Right cardiac atrium (tissue), 5 donors: ENCODE results near the gene ANKS1A. TPM values are rescaled to one million over a fixed set of nuclear protein-coding genes. Genes with fewer than 3 reads are reported as not detected.

Source experiments
- ATAC-seq, 2 donors: fragments of 200-7000 bp; cut with Tn5 transposase; one replicate each; pipeline versions ENCODE4 v1.8.0 to v1.9.1; 2020; ENCODE audit warnings: moderate library complexity in 2 of 2, mild to moderate bottlenecking in 1 of 2
- DNase-seq, 3 donors: peaks; one replicate each; pipeline ENCODE4 v3.0.0-alpha.2; 2020
- H3K27ac ChIP-seq: one replicate; pipeline ENCODE4 v1.5.1; 2013; ENCODE audit warnings: mild to moderate bottlenecking, low read length, control low read depth, moderate library complexity
- H3K27me3 ChIP-seq: one replicate; pipeline ENCODE4 v1.6.1; 2013; ENCODE audit not compliant: control insufficient read depth, insufficient read depth
- H3K4me1 ChIP-seq: one replicate; pipeline ENCODE4 v1.6.1; 2013; ENCODE audit warnings: low read length; ENCODE audit not compliant: control insufficient read depth, insufficient read depth
- H3K4me3 ChIP-seq: one replicate; pipeline ENCODE4 v1.5.1; 2013; ENCODE audit warnings: low read length, control low read depth
- H3K9me3 ChIP-seq: one replicate; pipeline ENCODE4 v1.6.1; 2013; ENCODE audit warnings: low read length; ENCODE audit not compliant: control insufficient read depth
- WGBS: extraction: QIAGEN DNeasy Blood & Tissue Kit; methylation state at CpG from one replicate; pipeline ENCODE4 v1.1.7; 2013; 5-methylcytosine and 5-hydroxymethylcytosine counted together
- intact Hi-C, 4 donors: fragments of 100-400 bp; cut with DNase I; formaldehyde crosslinking; loops; one replicate each; pipeline versions ENCODE4 v1.11.0 to v1.14.0; 2022 to 2023
- polyA plus RNA-seq: library from polyadenylated mRNA; stranded (reverse); fragments of 200-250 nt; gene quantifications from one replicate; pipeline ENCODE4 v1.2.3, GENCODE V29; 2013
- total RNA-seq, 4 donors: library from RNA; stranded (reverse); fragmentation: NEBNext Ultra II Directional; extraction: Animal tissue kit (Norgen Biotek cat#: 25700); gene quantifications; one replicate each; pipeline ENCODE4 v1.2.1, GENCODE V29; 2021
- donor health status: healthy with polysubstance abuse.
- donor health status: DM: no; HTN: yes; CAD: no.
- donor health status: DM: no; HTN: no; CAD: no.
- donor health status: DM: no; HTN: yes; CAD: no; lungs with severe emphysema.
- donor health status: DM: yes; HTN: yes; CAD: no.

Gene ANKS1A
- total and polyA plus RNA-seq, 5 donors, result 11.5 to 28.5 (median 27.1) TPM

DNA sequence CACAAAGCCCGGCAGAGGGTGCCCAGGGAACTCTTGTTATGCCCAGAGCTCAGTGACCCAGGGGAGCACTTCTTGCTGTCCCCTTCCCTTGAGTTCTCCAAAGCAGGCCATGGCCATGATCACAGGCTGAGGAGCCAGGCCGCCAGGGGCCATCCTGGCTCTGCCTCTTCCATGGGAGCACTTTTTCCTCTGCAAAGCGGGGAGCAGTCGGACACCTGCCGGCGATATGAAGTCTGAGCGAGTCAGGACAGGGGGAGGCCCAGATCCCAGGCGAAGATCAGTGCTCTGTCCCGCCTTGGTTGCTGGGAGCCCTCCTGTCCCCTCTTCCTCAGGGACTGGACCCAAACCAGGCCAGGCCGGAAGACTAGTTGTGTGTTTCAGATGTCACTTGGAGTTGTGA lies 184.2 kb downstream of the ANKS1A start:
- H3K4me1 ChIP-seq, result peaks cover 4% of the 10 kb centered on the region
- DNase-seq (peak in 2 of 3 donors; percentile 38 to 45), ATAC-seq (no peak)
- no peak overlapping the region for H3K4me3 ChIP-seq
- no peaks in the 10 kb centered on the region for H3K9me3 ChIP-seq
- no peaks in the 10 kb centered on the region for H3K27me3 ChIP-seq
- peak overlapping the region; percentile 8 for H3K27ac ChIP-seq
- 90% methylated on average over 10 of the region's 10 CpGs for WGBS
- intact Hi-C loops, result no loop called here

DNA sequence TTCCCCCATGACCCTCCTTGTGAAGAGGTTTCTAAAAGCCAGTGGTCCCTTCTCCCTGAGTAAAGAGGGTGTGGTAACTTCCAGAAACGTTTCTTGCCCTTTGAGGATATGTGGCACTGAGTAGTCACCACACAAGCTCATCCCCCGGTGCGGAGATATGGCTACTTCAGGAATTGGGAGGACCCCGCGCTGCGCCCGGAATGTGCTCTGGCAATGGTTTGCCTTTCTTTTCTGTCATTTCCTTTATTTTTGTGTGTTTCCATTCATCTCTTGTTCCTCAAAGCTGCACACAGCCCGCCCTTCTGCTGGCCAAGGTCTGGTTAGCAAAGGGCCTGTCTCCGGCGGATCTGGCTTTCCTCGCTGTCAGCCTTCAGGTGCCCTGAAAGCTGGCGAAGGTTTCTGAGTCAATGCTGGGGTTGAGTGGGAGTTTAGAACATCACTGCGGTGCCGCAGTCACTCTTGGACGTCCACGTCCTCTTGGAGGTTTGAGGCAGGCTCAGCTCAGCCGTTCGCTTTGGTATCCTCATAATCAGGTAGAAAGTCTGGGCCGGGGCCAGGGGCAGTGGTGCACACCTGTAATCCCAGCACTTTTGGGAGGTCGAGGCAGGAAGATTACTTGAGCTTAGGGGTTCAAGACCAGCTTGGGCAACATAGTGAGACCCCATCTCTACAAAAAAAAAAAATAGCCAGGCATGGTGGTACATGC lies 184.9 kb downstream of the ANKS1A start:
- Histone ChIP-seq H3K27me3 (no peaks in the 10 kb centered on the region), H3K27ac (no peak overlapping the region), H3K9me3 (no peaks in the 10 kb centered on the region), H3K4me3 (no peak overlapping the region), H3K4me1 (peaks cover 4% of the 10 kb centered on the region)
- intact Hi-C loops, result no loop called here
- DNase-seq (peak in 2 of 3 donors; percentile 34 to 36), ATAC-seq (no peak)
- WGBS, result 90% methylated on average over 20 of the region's 20 CpGs

DNA sequence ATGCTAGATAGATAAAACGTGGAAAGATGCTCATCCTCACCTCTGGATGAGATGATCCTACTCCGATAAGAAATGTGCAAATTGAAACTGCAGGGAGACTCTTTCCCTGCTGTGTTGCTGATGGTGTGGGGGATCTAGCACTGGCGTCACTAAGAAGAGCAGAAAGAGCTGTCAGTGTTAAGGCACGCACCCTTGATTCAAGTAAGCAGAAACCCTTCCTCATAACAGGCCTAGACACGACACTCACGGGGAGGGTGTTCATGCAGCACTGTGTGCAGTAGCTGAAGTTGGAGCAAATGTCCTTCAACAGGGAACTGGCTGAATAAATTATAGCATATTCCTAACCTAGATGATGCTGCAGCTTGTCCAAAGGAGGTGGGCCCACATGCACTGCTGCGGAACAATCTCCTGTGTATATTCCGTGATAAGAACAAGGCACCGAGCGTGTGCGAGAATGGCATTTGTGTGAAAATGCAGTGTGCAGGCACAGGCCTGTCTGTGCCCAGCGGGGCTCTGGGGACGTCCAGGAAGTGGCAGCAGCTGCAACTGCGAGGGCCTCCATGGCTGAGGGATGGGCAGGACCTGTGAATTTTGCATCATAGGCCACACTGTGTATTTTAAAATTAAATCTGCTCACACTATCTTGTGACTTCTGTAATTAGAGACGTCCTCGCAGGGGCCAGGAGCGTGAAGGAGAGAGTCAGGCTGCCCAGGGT lies 188.1 kb downstream of the ANKS1A start:
- Histone ChIP-seq H3K4me1 (peaks cover 4% of the 10 kb centered on the region), H3K4me3 (no peak overlapping the region), H3K27ac (no peak overlapping the region), H3K9me3 (no peaks in the 10 kb centered on the region), H3K27me3 (no peaks in the 10 kb centered on the region)
- DNase-seq (peak in 1 of 3 donors; percentile 19), ATAC-seq (no peak)
- WGBS, result 87% methylated on average over 17 of the region's 17 CpGs
- intact Hi-C loops, result no loop called here

DNA sequence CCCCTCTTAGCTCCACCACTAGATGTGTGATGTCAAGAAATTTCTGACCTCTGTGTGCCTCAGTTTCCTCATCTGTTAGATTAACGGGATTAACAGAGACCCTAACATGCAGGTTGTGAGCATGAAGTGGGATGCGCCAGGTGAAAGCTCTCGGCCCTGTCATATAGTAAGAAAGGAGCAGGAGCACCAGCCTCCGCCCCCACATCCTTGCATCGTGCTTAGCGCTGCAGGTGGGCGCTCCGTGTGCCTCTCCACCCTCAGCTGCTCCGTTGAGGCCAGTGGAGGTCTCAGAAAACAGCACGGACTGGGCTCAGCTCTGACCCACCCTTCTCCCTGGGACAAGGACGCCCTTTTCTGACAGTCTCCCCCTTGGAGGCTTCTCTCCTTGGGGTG lies 188.7 kb downstream of the ANKS1A start:
- WGBS, result 85% methylated on average over 11 of the region's 11 CpGs
- ATAC-seq, result no peak
- peaks cover 4% of the 10 kb centered on the region for H3K4me1 ChIP-seq
- H3K27ac ChIP-seq, result no peak overlapping the region
- DNase-seq, result peak in 1 of 3 donors; percentile 32
- no peak overlapping the region for H3K4me3 ChIP-seq
- intact Hi-C loops, result no loop called here
- H3K27me3 ChIP-seq, result no peaks in the 10 kb centered on the region
- H3K9me3 ChIP-seq, result no peaks in the 10 kb centered on the region

DNA sequence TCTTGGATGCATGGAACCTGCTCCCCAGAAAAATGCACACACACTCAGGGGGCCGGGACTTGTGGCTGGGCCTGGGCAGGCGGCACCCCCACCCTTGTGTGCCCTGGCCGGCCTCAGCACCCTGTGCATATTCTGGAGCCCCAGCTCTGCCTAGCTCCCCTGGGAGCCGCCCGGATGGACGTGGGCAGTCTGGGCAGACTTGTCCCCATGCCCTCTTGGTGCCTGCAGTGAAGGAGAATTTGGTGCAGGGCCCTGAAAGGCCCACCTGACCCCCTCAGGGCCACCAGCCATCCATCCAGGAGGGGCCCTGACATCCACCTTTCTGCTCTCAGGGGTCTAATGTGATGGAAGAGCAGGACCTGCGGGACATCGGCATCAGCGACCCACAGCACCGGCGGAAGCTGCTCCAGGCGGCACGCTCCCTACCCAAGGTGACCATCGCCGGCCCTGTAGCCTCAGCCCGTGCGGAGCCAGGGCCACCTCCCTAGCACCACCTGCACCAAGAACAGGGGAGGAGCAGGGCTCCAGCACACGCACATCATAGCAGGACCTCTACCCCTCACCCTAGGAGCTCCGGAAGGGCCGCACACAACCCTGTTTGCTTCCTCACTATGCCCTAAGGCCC lies 189.3 kb downstream of the ANKS1A start:
- intact Hi-C loops, result no loop called here
- WGBS, result 95% methylated on average over 20 of the region's 20 CpGs

DNA sequence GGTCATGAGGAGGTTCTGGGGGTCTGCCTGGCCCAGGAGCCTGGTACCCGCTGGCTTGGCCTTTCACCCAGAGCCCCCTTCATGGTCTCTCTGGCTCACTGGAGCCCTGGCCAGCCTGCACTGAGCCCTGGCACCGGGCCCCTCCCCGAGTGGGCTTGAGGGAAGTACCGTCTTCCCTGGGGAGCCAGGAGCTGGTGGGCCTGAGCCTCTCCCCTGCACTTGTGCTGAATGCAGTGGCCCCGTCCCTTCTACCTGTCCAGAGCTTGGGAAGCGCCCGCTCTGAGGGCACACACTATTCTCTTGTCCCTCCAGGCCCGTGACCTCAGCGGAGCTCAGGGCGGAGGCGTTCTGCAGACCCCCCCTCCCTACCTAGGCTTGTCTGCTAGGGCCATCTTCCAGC lies 189.8 kb downstream of the ANKS1A start:
- Histone ChIP-seq H3K9me3 (no peaks in the 10 kb centered on the region), H3K4me3 (no peak overlapping the region), H3K27ac (no peak overlapping the region), H3K4me1 (no peaks in the 10 kb centered on the region), H3K27me3 (no peaks in the 10 kb centered on the region)
- peak in 1 of 3 donors; percentile 36 for DNase-seq
- intact Hi-C loops, result no loop called here
- 92% methylated on average over 11 of the region's 11 CpGs for WGBS
- ATAC-seq, result no peak

More for the DNA sequence above, 189.3 kb downstream of the ANKS1A start:
- Histone ChIP-seq H3K27ac (no peak overlapping the region), H3K4me1 (peaks cover under 1% of the 10 kb centered on the region), H3K9me3 (no peaks in the 10 kb centered on the region), H3K4me3 (no peak overlapping the region), H3K27me3 (no peaks in the 10 kb centered on the region)
- ATAC-seq (no peak), DNase-seq (peak in 1 of 3 donors; percentile 40)

DNA sequence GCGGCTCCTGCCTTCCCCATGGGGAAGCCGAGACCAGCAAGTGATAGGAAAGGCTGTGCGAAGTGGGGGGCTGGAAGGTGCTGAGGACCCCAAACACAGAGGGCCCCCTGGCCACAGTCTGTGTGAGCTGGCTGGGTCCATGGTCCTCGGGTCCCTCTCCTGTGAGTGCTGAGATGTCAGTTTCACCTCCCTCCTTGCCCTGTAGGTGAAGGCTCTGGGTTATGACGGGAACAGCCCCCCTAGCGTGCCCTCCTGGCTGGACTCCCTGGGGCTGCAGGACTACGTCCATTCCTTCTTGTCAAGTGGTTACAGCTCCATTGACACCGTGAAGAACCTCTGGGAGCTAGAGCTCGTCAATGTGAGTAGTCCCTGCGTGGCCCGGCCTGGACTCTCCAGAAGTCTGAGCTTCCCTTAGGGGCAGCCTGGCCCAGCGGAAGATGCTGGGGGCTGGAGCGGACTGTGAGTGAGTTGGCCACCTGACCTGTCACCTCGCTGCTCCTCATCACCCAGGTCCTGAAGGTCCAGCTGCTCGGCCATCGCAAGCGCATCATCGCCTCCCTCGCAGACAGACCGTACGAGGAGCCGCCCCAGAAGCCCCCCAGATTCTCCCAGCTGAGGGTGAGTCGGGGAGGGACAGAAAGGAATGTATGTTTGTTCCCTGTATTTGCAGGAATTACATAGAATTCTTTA lies 190.4 kb downstream of the ANKS1A start:
- WGBS, result 91% methylated on average over 23 of the region's 23 CpGs
- DNase-seq (no peak), ATAC-seq (no peak)
- Histone ChIP-seq H3K4me3 (no peak overlapping the region), H3K27ac (no peak overlapping the region), H3K4me1 (no peaks in the 10 kb centered on the region), H3K27me3 (no peaks in the 10 kb centered on the region), H3K9me3 (no peaks in the 10 kb centered on the region)
- intact Hi-C loops, result no loop called here

DNA sequence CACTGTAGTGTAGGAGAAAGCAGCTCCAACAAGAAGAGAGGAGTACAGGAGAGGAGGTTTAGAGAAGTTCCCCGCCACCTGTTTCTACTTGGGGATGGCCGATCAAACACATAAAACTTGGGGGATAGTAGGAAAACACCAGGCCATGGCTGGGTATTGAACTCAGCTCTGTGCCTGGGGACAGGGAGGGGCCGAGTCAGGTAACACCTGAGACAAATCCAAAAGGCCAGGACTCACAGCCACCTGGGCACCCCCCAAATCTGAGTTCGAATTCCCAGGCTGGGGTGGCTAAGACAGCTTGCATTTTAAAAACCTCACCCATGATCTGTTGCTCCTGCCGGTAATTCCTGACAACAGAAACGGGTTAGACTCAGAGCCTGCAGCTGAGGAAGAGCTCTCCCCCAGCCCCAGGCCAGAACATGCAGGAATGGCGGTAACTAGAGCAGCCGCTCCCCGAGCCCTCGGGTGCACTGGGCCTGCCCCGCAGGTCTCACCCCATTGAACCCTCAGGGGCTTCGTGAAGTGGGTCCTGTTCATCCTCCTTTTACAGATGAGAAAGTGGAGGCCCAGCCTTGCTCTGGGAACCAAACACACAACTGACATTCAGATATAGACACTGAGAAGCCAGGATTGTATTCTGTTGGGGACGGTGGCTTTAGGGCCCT lies 191.1 kb downstream of the ANKS1A start:
- no peak for ATAC-seq
- DNase-seq, result peak in 1 of 3 donors; percentile 15
- Histone ChIP-seq H3K27ac (no peak overlapping the region), H3K4me1 (no peaks in the 10 kb centered on the region), H3K27me3 (no peaks in the 10 kb centered on the region), H3K9me3 (no peaks in the 10 kb centered on the region), H3K4me3 (no peak overlapping the region)
- 92% methylated on average over 13 of the region's 13 CpGs for whole genome bisulfite sequencing
- intact Hi-C loops, result no loop called here

DNA sequence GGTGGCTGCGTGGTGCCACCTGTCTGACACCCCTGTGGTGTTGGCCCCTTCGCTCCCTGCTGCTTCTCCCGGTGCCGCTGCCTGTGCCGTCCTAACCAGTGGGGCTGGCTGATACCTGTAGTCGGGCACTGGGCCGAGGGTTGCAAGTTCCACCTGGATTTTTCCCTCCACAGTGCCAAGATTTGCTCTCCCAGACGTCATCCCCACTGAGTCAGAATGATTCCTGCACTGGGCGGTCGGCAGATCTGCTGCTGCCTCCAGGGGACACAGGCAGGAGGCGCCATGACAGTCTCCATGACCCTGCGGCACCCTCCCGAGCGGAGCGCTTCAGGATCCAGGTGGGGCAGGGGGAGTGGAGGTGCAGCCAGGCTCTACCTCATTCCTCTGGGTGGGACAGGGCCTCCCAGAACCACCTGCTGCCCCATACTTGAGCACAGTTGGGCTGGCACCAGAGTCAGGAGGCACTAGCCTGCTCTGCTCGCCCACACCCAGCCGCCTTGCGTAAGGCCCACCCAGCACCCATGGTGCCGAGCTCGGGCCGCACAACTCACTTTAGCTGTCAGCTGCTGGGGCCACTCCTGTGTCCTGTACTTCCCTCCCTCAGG lies 191.9 kb downstream of the ANKS1A start:
- WGBS, result 86% methylated on average over 21 of the region's 21 CpGs
- H3K4me1 ChIP-seq, result no peaks in the 10 kb centered on the region
- no peaks in the 10 kb centered on the region for H3K27me3 ChIP-seq
- intact Hi-C loops, result no loop called here
- peak in 1 of 3 donors; percentile 39 for DNase-seq
- no peak overlapping the region for H3K4me3 ChIP-seq
- ATAC-seq, result no peak
- no peak overlapping the region for H3K27ac ChIP-seq
- H3K9me3 ChIP-seq, result no peaks in the 10 kb centered on the region

DNA sequence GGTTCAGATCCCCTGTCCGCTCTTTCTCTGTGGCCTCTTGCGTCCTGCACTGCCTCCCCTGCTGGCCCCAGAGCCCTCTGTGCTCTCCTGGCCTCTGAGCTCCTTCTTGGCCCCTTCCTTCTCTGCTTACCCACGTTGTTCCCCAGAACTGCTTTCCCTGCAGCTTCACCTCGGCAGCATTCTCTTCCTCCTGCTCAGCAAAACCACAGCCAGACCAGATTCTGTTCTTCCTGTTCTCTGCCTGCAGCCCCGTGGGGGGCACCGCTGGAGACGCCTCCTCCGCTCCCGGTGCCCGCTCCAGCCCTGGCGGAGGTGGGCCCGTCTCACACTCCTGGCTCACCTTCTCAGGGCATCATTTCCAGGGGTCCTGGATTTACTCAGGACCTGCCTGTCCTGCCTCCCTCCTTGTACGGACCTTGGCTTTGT lies 192.4 kb downstream of the ANKS1A start:
- Histone ChIP-seq H3K4me1 (no peaks in the 10 kb centered on the region), H3K4me3 (no peak overlapping the region), H3K27ac (no peak overlapping the region), H3K9me3 (no peaks in the 10 kb centered on the region), H3K27me3 (no peaks in the 10 kb centered on the region)
- no peak for DNase-seq
- no peak for ATAC-seq
- intact Hi-C loops, result no loop called here
- 58% methylated on average over 13 of the region's 13 CpGs for WGBS
